H1 (cell line): ENCODE data around the gene KLHL2. TPM values are rescaled to one million over a fixed set of nuclear protein-coding genes. Genes with fewer than 3 reads are reported as not detected.

Experiments
- CTCF ChIA-PET: fragments of 300-600 bp; sonication (Branson Sonifier 250); formaldehyde crosslinking; loops from one replicate; lab custom pipeline; 2021; ENCODE audit not compliant: partially characterized antibody; lab: Charles Lee
- POLR2A ChIA-PET: fragments of 300-600 bp; sonication (Branson Sonifier 250); formaldehyde crosslinking; loops from one replicate; lab custom pipeline; 2021; ENCODE audit warnings: inconsistent platforms; ENCODE audit not compliant: partially characterized antibody; lab: Charles Lee
- DNase-seq, 2 experiments: peaks; one replicate each; pipeline versions ENCODE4 v3.0.0 to v3.0.0-alpha.2; 2010 to 2022; ENCODE audit warnings: low spot score in 2 of 2, low read depth in 1 of 2, mixed read lengths in 1 of 2
- FAIRE-seq: peaks from 2 replicates; lab custom pipeline; 2011; peaks lifted over from hg19 to GRCh38; lab: Jason Lieb, UNC
- H2AFZ ChIP-seq: 2 replicates; pipeline ENCODE4 v1.8.1; 2012; ENCODE audit warnings: low read length, inconsistent platforms
- H2AK5ac ChIP-seq: 2 replicates; pipeline ENCODE4 v1.6.1; 2013; ENCODE audit warnings: low read depth, low read length
- H2BK120ac ChIP-seq: replicated peaks from 2 replicates; pipeline ENCODE3; 2013; ENCODE audit warnings: low read depth, low read length, inconsistent platforms
- H2BK12ac ChIP-seq: 2 replicates; pipeline ENCODE4 v1.6.1; 2013; ENCODE audit warnings: low read depth, low read length
- H2BK15ac ChIP-seq: 2 replicates; pipeline ENCODE4 v1.6.1; 2013; ENCODE audit warnings: low read length
- H2BK20ac ChIP-seq: 2 replicates; pipeline ENCODE4 v1.6.1; 2013; ENCODE audit warnings: low read length
- H2BK5ac ChIP-seq: 2 replicates; pipeline ENCODE4 v1.6.1; 2013; ENCODE audit warnings: low read depth, low read length
- H3K14ac ChIP-seq: 2 replicates; pipeline ENCODE4 v1.6.1; 2013; ENCODE audit warnings: inconsistent platforms; ENCODE audit not compliant: insufficient read length
- H3K18ac ChIP-seq: 2 replicates; pipeline ENCODE4 v1.6.1; 2013; ENCODE audit warnings: low read length; ENCODE audit errors: extremely low read depth
- H3K23ac ChIP-seq: 2 replicates; pipeline ENCODE4 v1.6.1; 2013; ENCODE audit warnings: inconsistent platforms; ENCODE audit not compliant: insufficient read length
- H3K23me2 ChIP-seq: 2 replicates; pipeline ENCODE4 v1.6.1; 2013; ENCODE audit warnings: low read depth, low read length
- H3K27ac ChIP-seq: 2 replicates; pipeline ENCODE4 v1.6.1; 2011; ENCODE audit warnings: low read depth, low read length, inconsistent platforms
- H3K27me3 ChIP-seq, 4 experiments: replicated peaks in 1 of 4; 1 replicate in 1 of 4; 2 replicates in 3 of 4; pipeline versions ENCODE4 v1.6.1 to v1.8.1; 2011 to 2013; ENCODE audit warnings: low read length in 3 of 4, mild to moderate bottlenecking in 3 of 4, inconsistent platforms in 2 of 4, mixed read lengths in 2 of 4, moderate library complexity in 1 of 4; ENCODE audit not compliant: control insufficient read depth in 3 of 4, insufficient read depth in 3 of 4; ENCODE audit errors: extremely low read depth in 1 of 4
- H3K36me3 ChIP-seq, 4 experiments: 2 replicates each; pipeline versions ENCODE4 v1.6.1 to v1.8.1; 2011 to 2013; ENCODE audit warnings: mild to moderate bottlenecking in 4 of 4, low read length in 3 of 4, moderate library complexity in 2 of 4, control low read depth in 1 of 4, inconsistent platforms in 1 of 4; ENCODE audit not compliant: insufficient read depth in 4 of 4, control insufficient read depth in 2 of 4
- H3K4ac ChIP-seq: replicated peaks from 2 replicates; pipeline ENCODE3; 2013; ENCODE audit warnings: low read length, low read depth, mixed read lengths, inconsistent platforms; ENCODE audit not compliant: insufficient read length
- H3K4me1 ChIP-seq, 4 experiments: replicated peaks in 1 of 4; 1 replicate in 1 of 4; 2 replicates in 3 of 4; pipeline versions ENCODE4 v1.6.1 to v1.8.1; 2011 to 2013; ENCODE audit warnings: low read length in 3 of 4, inconsistent platforms in 2 of 4, mixed read lengths in 1 of 4; ENCODE audit not compliant: insufficient read depth in 4 of 4, control insufficient read depth in 3 of 4
- H3K4me2 ChIP-seq, 2 experiments: 2 replicates each; pipeline versions ENCODE4 v1.6.1 to v1.8.1; 2011 to 2013; ENCODE audit warnings: low read depth in 2 of 2, low read length in 2 of 2, control low read depth in 1 of 2, inconsistent platforms in 1 of 2, mild to moderate bottlenecking in 1 of 2; ENCODE audit not compliant: insufficient read depth in 1 of 2
- H3K4me3 ChIP-seq, 4 experiments: fragments of 200-600, 300-600 bp in 1 of 4; sonication (generic), shearing (Covaris generic), sonication (Bioruptor Twin) in 1 of 4; 2 replicates each; pipeline versions ENCODE4 v1.5.1 to v1.8.1; 2011 to 2016; ENCODE audit warnings: low read length in 4 of 4, low read depth in 3 of 4, control low read depth in 2 of 4, inconsistent platforms in 2 of 4, mild to moderate bottlenecking in 2 of 4, mixed read lengths in 1 of 4, moderate library complexity in 1 of 4; ENCODE audit not compliant: insufficient read depth in 2 of 4; ENCODE audit errors: extremely low read depth in 1 of 4
- H3K56ac ChIP-seq: replicated peaks from 2 replicates; pipeline ENCODE3; 2013; ENCODE audit warnings: low read depth, mild to moderate bottlenecking, mixed read lengths, low read length, inconsistent platforms; ENCODE audit not compliant: insufficient read length
- H3K79me1 ChIP-seq: 2 replicates; pipeline ENCODE4 v1.6.1; 2013; ENCODE audit warnings: low read depth, low read length, control low read depth
- H3K79me2 ChIP-seq, 2 experiments: 2 replicates each; pipeline versions ENCODE4 v1.6.1 to v1.8.1; 2012 to 2013; ENCODE audit warnings: low read length in 2 of 2, mild to moderate bottlenecking in 2 of 2, inconsistent platforms in 1 of 2; ENCODE audit not compliant: insufficient read depth in 2 of 2, control insufficient read depth in 1 of 2
- H3K9ac ChIP-seq, 4 experiments: replicated peaks in 1 of 4; 1 replicate in 1 of 4; 2 replicates in 3 of 4; pipeline versions ENCODE4 v1.6.1 to v1.8.1; 2011 to 2013; ENCODE audit warnings: low read depth in 3 of 4, low read length in 3 of 4, control low read depth in 2 of 4, mild to moderate bottlenecking in 2 of 4, moderate library complexity in 2 of 4, inconsistent platforms in 1 of 4; ENCODE audit errors: extremely low read depth in 1 of 4
- H3K9me3 ChIP-seq, 2 experiments: 2 replicates each; pipeline versions ENCODE4 v1.6.1 to v1.8.1; 2012 to 2013; ENCODE audit warnings: mild to moderate bottlenecking in 2 of 2, moderate library complexity in 2 of 2, control low read depth in 1 of 2, inconsistent platforms in 1 of 2, low read depth in 1 of 2, low read length in 1 of 2, mixed read lengths in 1 of 2; ENCODE audit not compliant: insufficient read depth in 2 of 2
- H4K20me1 ChIP-seq, 2 experiments: replicated peaks in 1 of 2; 2 replicates each; pipeline versions ENCODE3 to v1.8.1; 2011 to 2013; ENCODE audit warnings: inconsistent platforms in 2 of 2, low read length in 2 of 2, mild to moderate bottlenecking in 1 of 2; ENCODE audit not compliant: insufficient read depth in 2 of 2, control insufficient read depth in 1 of 2
- H4K5ac ChIP-seq: 2 replicates; pipeline ENCODE4 v1.6.1; 2013; ENCODE audit warnings: low read length, low read depth, mixed read lengths, inconsistent platforms; ENCODE audit not compliant: insufficient read length
- H4K8ac ChIP-seq: 2 replicates; pipeline ENCODE4 v1.8.0; 2013; ENCODE audit warnings: mild to moderate bottlenecking, moderate library complexity, low read length, inconsistent platforms; ENCODE audit not compliant: insufficient read depth; ENCODE audit errors: extremely low read depth
- H4K91ac ChIP-seq: replicated peaks from 2 replicates; pipeline ENCODE3; 2013; ENCODE audit warnings: low read length, mixed read lengths, inconsistent platforms; ENCODE audit not compliant: insufficient read length
- ASH2L ChIP-seq: fragments of 200-600, 300-600 bp; sonication (generic); IDR thresholded peaks from one replicate; pipeline ENCODE4 v1.7.1; 2017; ENCODE audit warnings: low read length
- BRCA1 ChIP-seq: IDR thresholded peaks from 2 replicates; pipeline ENCODE4 v1.6.1; 2012; ENCODE audit warnings: low read depth, low read length, improper control_type of control experiment
- CTBP2 ChIP-seq: IDR thresholded peaks from 2 replicates; pipeline ENCODE4 v1.7.0; 2011; ENCODE audit warnings: borderline replicate concordance, mild to moderate bottlenecking, moderate library complexity, mixed read lengths, low read length; ENCODE audit not compliant: insufficient read depth, insufficient read length
- EP300 ChIP-seq, 2 experiments: IDR thresholded peaks; 1 replicate in 1 of 2; 2 replicates in 1 of 2; pipeline ENCODE4 v1.6.1; 2011 to 2012; ENCODE audit warnings: low read depth in 2 of 2, low read length in 2 of 2, mild to moderate bottlenecking in 2 of 2, borderline replicate concordance in 1 of 2, inconsistent platforms in 1 of 2, moderate library complexity in 1 of 2
- HDAC2 ChIP-seq, 2 experiments: fragments of 300-600 bp in 1 of 2; sonication (generic) in 1 of 2; IDR thresholded peaks; 2 replicates each; pipeline ENCODE4 v1.6.1; 2011 to 2012; ENCODE audit warnings: low read depth in 2 of 2, low read length in 2 of 2, mild to moderate bottlenecking in 2 of 2, moderate library complexity in 2 of 2, borderline replicate concordance in 1 of 2, inconsistent platforms in 1 of 2
- POU5F1 ChIP-seq: IDR thresholded peaks from 2 replicates; pipeline ENCODE4 v1.6.1; 2011; ENCODE audit warnings: low read depth, mild to moderate bottlenecking, low read length, moderate library complexity
- RAD21 ChIP-seq, 2 experiments: IDR thresholded peaks in 1 of 2; conservative IDR thresholded peaks in 1 of 2; 2 replicates each; pipeline ENCODE4 v1.6.1; 2011; ENCODE audit warnings: low read depth in 2 of 2, low read length in 2 of 2, improper control_type of control experiment in 1 of 2, inconsistent platforms in 1 of 2, mild to moderate bottlenecking in 1 of 2, moderate library complexity in 1 of 2
- RBBP5 ChIP-seq: IDR thresholded peaks from 2 replicates; pipeline ENCODE4 v1.7.1; 2012; ENCODE audit warnings: low read depth, mild to moderate bottlenecking, inconsistent platforms, low read length, moderate library complexity, borderline replicate concordance
- SAP30 ChIP-seq: fragments of 300-600 bp; sonication (generic); IDR thresholded peaks from 2 replicates; pipeline ENCODE4 v1.7.1; 2012; ENCODE audit warnings: low read length, moderate library complexity, mild to moderate bottlenecking, inconsistent platforms; ENCODE audit not compliant: insufficient read depth, insufficient replicate concordance
- SIN3A ChIP-seq, 2 experiments: IDR thresholded peaks in 1 of 2; conservative IDR thresholded peaks in 1 of 2; 2 replicates each; pipeline ENCODE4 v1.6.1; 2011 to 2012; ENCODE audit warnings: low read length in 2 of 2, improper control_type of control experiment in 1 of 2, low read depth in 1 of 2, mild to moderate bottlenecking in 1 of 2
- SIRT6 ChIP-seq: IDR thresholded peaks from one replicate; pipeline ENCODE4 v1.7.1; 2012; ENCODE audit warnings: low read length, inconsistent platforms
- SUZ12 ChIP-seq: fragments of 200-600 bp; sonication (generic); IDR thresholded peaks from 2 replicates; pipeline ENCODE4 v1.6.1; 2012; ENCODE audit warnings: mild to moderate bottlenecking, inconsistent platforms, low read length, moderate library complexity, mixed read lengths
- TEAD4 ChIP-seq: IDR thresholded peaks from 2 replicates; pipeline ENCODE4 v1.6.1; 2012; ENCODE audit warnings: low read depth, low read length, inconsistent platforms, mixed read lengths
- WGBS, 2 experiments: shearing (Covaris generic) in 1 of 2; methylation state at CpG; one replicate each; pipeline versions ENCODE4 v1.1.6 to v1.1.7; 2013 to 2015; ENCODE audit warnings: low lambda C conversion rate in 2 of 2, mixed read lengths in 2 of 2, inconsistent platforms in 1 of 2, low coverage in 1 of 2, missing lambda C conversion rate in 1 of 2; ENCODE audit not compliant: insufficient replicate concordance in 2 of 2, insufficient coverage in 1 of 2, insufficient read length in 1 of 2; ENCODE audit errors: extremely low coverage in 1 of 2, missing lambda C conversion rate in 1 of 2; 5-methylcytosine and 5-hydroxymethylcytosine counted together
- polyA plus RNA-seq, 7 experiments: library from polyadenylated mRNA; depleted of rRNA in 3 of 7; stranded (reverse) in 5 of 7; unstranded in 2 of 7; fragments of >200 nt in 5 of 7; fragments of 200-250 nt in 2 of 7; gene quantifications; 1 replicate in 5 of 7; 2 replicates in 1 of 7; 4 replicates in 1 of 7; pipeline versions ENCODE4 v1.2.1 to v1.2.3, GENCODE V29; 2011 to 2013; ENCODE audit warnings: missing spikeins in 2 of 7, mixed read lengths in 2 of 7
- total RNA-seq: library from RNA; stranded (reverse); fragmentation: NEBNext Ultra II Directional; extraction: Animal tissue kit (Norgen Biotek cat#: 25700); gene quantifications from 2 replicates; pipeline ENCODE4 v1.2.1, GENCODE V29; 2021

KLHL2 gene
- total and polyA plus RNA-seq, 2 of the 8 experiments (the other 6 are each of a cell fraction or from before 2014, with no cell fraction given): 5.2 to 12.0 TPM

- Histone ChIP-seq H4K91ac (no peak overlapping the region), H3K56ac (no peak overlapping the region), H3K4me3 (no peak overlapping the region), H3K27ac (no peak overlapping the region), H3K14ac (no peak overlapping the region), H4K20me1 (no peaks in the 10 kb centered on the region), H2BK12ac (no peak overlapping the region), H2BK20ac (no peak overlapping the region), H3K27me3 (no peaks in the 10 kb centered on the region), H3K4ac (no peak overlapping the region), H3K23me2 (no peaks in the 10 kb centered on the region; the same call in 1 of the 2 replicates), H4K5ac (no peak overlapping the region), H4K8ac (no peak overlapping the region), H3K79me2 (no peaks in the 10 kb centered on the region), H2BK5ac (no peak overlapping the region), H2AK5ac (no peak overlapping the region), H3K36me3 (no peaks in the 10 kb centered on the region), H3K79me1 (no peaks in the 10 kb centered on the region), H2BK120ac (no peak overlapping the region), H2BK15ac (no peak overlapping the region), H3K9ac (no peak overlapping the region), H3K23ac (no peak overlapping the region), H3K4me1 (no peaks in the 10 kb centered on the region), H2AFZ (no peak overlapping the region), H3K18ac (no peak overlapping the region), H3K4me2 (no peak overlapping the region), H3K9me3 (no peaks in the 10 kb centered on the region)
- CTCF ChIA-PET: no interaction called here
- FAIRE-seq: no peak
- DNase-seq: no peak
- 78% methylated on average over 3 of the region's 3 CpGs; no CpG with 5 or more reads in 1 of the 2 experiments for WGBS, 2 experiments
- POLR2A ChIA-PET: no interaction called here
- no peak for TF ChIP-seq RBBP5
- TF ChIP-seq ASH2L: no peak
- no peak for TF ChIP-seq SAP30
- TF ChIP-seq POU5F1: no peak
- no peak for TF ChIP-seq RAD21 (IDR thresholded peaks at IDR 0.05 in 1 of 2, conservative IDR thresholded peaks at IDR 0.05 in 1 of 2; ENCODE audit: low read depth in 2 of 2, low read length in 2 of 2)
- no peak for TF ChIP-seq SIRT6
- TF ChIP-seq CTBP2: no peak
- no peak for TF ChIP-seq BRCA1
- no peak for TF ChIP-seq SUZ12
- no peak for TF ChIP-seq HDAC2 (IDR thresholded peaks at IDR 0.05; ENCODE audit: borderline replicate concordance in 1 of 2, low read depth in 2 of 2, low read length in 2 of 2)
- no peak for TF ChIP-seq SIN3A (conservative IDR thresholded peaks at IDR 0.05 in 1 of 2, IDR thresholded peaks at IDR 0.05 in 1 of 2; ENCODE audit: low read depth in 1 of 2, low read length in 2 of 2)
- TF ChIP-seq EP300 (IDR thresholded peaks at IDR 0.05; ENCODE audit: borderline replicate concordance in 1 of 2, low read depth in 2 of 2, low read length in 2 of 2): no peak
- TF ChIP-seq TEAD4: no peak
These were observed 40.7 kb downstream of the KLHL2 start for GRCh38 chr4:165248102-165248501.
